ENCODE measurements around the gene PIGV. TPM values are rescaled to one million over a fixed set of nuclear protein-coding genes. Genes with fewer than 3 reads are reported as not detected.

The PIGV gene
- 8.5 TPM for polyA plus RNA-seq (2013, experiment 1 of 2; ENCODE audit: insufficient read length)
- polyA plus RNA-seq (2013, experiment 2 of 2; ENCODE audit: insufficient read length) = 8.3 TPM

GRCh38 chr1:26787706-26788514 is at the start of gene PIGV:
Gene PIGV (plus strand): TSS chr1:26787950. CDS start chr1:26790816, 2,866 bp downstream.
- DNase-seq = peak; percentile 87

- DNase-seq = no peak
Observed at GRCh38 chr1:26739329-26739914, 48.3 kb upstream of the PIGV start.

GRCh38 chr1:26740023-26740634 is 47.6 kb upstream of the PIGV start:
- DNase-seq = no peak

GRCh38 chr1:26740952-26741351 is 46.8 kb upstream of the PIGV start:
- DNase-seq = no peak

- no peak for DNase-seq
Observed at GRCh38 chr1:26743426-26744059, 44.2 kb upstream of the PIGV start.

GRCh38 chr1:26744075-26744959 is 43.4 kb upstream of the PIGV start:
- DNase-seq = peak; percentile 90

- DNase-seq = no peak
Observed at GRCh38 chr1:26745191-26745590, 42.6 kb upstream of the PIGV start.

- DNase-seq = no peak
Observed at GRCh38 chr1:26747048-26747447, 40.7 kb upstream of the PIGV start.

- no peak for DNase-seq
Observed at GRCh38 chr1:26748351-26748750, 39.4 kb upstream of the PIGV start.

GRCh38 chr1:26749458-26749857 is 38.3 kb upstream of the PIGV start:
- no peak for DNase-seq

- DNase-seq = no peak
Observed at GRCh38 chr1:26750428-26750827, 37.3 kb upstream of the PIGV start.

- no peak for DNase-seq
Observed at GRCh38 chr1:26752519-26752918, 35.2 kb upstream of the PIGV start.

GRCh38 chr1:26754086-26754874 is 33.5 kb upstream of the PIGV start:
- no peak for DNase-seq

GRCh38 chr1:26758358-26758757 is 29.4 kb upstream of the PIGV start:
- no peak for DNase-seq

- DNase-seq = no peak
Observed at GRCh38 chr1:26759531-26759930, 28.2 kb upstream of the PIGV start.

GRCh38 chr1:26761217-26761616 is 26.5 kb upstream of the PIGV start:
- DNase-seq = no peak

- no peak for DNase-seq
Observed at GRCh38 chr1:26767714-26768113, 20.0 kb upstream of the PIGV start.

- peak; percentile 93 for DNase-seq
Observed at GRCh38 chr1:26768755-26769154, 19.0 kb upstream of the PIGV start.

GRCh38 chr1:26771285-26771642 is 16.5 kb upstream of the PIGV start:
- DNase-seq = no peak

- DNase-seq = peak; percentile 98
Observed at GRCh38 chr1:26771643-26772321, 16.0 kb upstream of the PIGV start.

GRCh38 chr1:26772687-26773086 is 15.1 kb upstream of the PIGV start:
- peak; percentile 100 for DNase-seq
